HG02885 (cell line): Measurements from ENCODE around the gene OSBPL8.
A peak's percentile ranks its signal among the peaks of the same experiment; 100 is the strongest.

Experiments used
- ATAC-seq: cut with Tn5 transposase; IDR thresholded peaks from one replicate; pipeline ENCODE4 v1.9.1; 2021; ENCODE audit warnings: mild to moderate bottlenecking; ENCODE audit not compliant: unreplicated experiment, poor library complexity

Gene OSBPL8

GRCh38 chr12:76428117-76428516 lies 131.5 kb downstream of the OSBPL8 start:
- ATAC-seq = no peak

DNA sequence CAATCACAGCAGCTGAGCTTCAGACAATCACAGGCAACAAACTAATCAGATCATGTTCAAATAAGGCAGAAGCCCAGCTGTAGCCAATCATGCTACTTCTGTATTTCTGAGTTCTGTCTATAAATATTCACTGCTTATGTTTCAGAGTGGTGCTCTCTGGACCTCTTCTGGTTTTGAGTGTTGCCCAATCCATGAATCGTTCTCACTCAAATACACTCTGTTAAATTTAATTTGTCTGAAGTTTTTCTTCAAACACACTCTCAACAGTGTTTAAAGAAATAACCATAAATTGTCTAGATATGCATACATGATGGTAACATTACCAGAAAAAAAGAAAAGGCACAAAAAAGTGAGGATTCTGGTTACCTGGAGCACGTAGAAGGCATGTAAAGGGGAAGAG lies 133.4 kb downstream of the OSBPL8 start:
- ATAC-seq = no peak

DNA sequence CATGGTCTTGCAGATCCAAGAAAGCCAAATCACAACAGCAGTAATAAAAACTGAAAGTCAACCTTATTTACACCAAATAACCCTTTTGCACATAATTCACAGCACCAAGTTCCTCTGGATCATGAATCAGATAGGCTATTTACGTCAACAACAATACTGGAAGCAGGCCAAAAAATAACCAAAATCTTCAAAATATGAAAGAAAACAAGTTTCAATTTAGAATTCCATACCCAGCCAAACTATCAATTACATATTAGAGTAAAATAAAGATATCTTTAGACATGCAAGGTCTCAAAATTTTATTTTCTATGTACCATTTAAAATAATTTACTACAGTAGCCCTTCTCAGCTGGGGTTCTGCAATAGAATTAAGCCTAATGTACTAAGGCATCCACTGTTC lies 134.6 kb downstream of the OSBPL8 start:
- no peak for ATAC-seq

DNA sequence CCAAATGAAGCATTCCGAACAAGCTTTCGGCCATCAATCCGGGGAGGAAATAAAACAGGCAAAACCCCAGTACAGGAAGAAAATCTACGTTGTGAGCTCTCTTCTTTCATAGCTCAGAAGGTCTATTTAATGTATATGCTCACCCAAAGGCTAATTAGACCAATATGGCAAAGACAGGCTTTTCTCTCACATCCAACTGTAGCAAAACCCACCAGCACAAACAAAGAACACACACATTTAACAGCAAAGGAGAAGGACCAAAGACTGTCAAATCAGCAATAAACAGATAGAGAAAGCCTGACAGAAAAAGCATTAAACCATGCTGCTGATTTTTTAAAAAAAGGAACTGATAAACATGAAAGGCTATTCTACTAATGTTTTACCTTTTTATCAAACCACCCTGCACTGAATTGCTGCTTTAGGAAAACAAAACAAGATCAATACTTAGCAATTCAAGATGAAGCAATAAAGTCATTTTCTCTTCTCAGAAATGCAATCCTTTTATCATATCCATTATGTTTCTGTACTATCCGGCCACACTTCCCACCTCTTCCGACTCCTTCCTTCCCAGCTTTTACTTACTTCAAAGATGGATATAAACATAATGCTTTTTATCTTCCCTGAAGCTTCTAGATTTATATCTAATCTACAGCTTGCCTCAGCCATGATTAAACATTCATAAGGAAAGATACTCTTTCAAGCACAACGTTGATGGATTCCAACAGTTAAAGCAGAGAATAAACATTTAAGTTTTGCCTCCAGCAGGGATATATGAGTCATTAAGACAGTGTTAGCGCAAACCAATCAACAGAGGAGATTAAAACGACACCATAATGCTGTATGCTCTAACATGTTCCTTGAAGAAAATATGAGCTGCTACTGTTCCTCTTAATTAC lies 136.8 kb downstream of the OSBPL8 start:
- no peak for ATAC-seq

GRCh38 chr12:76422154-76422542 lies 137.4 kb downstream of the OSBPL8 start:
- ATAC-seq = no peak

DNA sequence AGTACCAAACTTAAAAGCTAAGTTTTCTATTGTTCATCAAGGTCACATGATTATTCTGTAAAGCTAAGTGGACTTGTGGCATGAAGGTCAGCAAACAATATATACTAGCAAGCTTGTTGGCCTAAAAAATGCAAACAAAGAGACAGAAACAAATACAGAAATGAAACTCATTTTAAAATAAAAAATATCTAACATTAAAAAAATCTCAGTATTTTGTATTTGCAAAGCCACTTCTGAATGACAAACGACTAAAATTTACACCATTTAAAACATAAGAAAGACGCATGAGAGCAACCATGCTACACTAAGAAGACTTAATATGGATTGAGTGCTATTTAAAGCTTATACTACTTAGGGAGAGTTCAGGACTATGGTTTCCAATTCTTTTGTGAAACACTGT lies 138.5 kb downstream of the OSBPL8 start:
- no peak for ATAC-seq

GRCh38 chr12:76420222-76420621 lies 139.3 kb downstream of the OSBPL8 start:
- ATAC-seq = no peak

DNA sequence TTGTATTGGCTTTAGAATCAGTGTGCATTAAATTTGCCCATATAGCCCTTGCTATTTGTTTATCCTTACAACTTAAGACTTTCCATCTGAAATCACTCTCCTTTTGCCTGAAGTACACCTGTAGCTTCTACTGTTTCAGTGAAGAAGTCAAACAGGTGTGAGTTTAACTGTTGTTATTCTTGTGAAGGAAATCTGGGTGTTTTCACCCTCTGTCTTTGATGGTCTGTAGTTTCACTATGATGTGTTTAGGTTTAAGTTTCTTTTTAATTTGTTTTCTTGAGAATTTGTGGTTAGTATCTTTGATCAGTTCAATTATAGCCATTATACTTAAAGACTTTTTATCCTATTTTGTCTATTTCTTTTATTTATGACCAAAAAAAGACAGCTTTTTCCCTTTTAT lies 142.5 kb downstream of the OSBPL8 start:
- ATAC-seq = peak; percentile 69

- no peak for ATAC-seq
Observed at GRCh38 chr12:76413121-76413520, 146.4 kb downstream of the OSBPL8 start.

GRCh38 chr12:76410781-76411180 lies 148.8 kb downstream of the OSBPL8 start:
- ATAC-seq = no peak

DNA sequence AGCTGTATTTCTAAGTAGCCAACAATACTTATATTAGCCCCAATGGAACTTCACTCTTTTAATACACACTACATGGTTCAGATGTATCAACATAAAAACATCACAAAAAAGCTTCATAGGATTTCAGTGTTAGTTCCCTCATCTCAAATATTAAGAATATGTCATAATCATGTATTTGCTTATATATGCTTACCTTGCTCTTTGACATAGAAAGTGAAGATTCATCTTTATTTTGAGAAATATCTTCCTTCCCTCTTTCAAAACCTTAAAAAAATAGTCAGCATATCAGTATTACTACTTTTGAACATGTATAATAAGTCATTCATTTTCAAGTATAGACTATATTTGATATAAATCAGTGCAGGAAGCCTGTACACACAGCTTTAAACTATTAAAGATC lies 149.2 kb downstream of the OSBPL8 start:
- no peak for ATAC-seq

- no peak for ATAC-seq
Observed at GRCh38 chr12:76409074-76409473, 150.5 kb downstream of the OSBPL8 start.

DNA sequence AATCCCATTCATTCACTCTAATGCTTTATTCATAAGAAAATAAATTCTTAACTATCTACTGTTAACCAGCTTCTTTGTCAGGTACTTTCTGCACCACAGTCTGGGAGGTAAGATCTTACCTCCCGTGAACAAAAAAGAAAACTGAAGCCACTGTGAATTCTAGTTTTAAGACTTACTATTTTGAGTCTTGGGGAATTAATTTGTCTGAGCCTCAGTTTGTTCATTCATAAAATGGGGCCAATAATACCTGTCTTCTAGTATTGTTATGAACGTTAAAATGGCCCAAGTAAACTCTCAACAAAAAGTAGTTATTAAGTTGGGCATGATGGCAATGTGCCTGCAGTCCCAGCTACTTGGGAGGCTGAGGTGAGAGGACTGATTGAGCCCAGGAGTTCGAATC lies 151.9 kb downstream of the OSBPL8 start:
- no peak for ATAC-seq

DNA sequence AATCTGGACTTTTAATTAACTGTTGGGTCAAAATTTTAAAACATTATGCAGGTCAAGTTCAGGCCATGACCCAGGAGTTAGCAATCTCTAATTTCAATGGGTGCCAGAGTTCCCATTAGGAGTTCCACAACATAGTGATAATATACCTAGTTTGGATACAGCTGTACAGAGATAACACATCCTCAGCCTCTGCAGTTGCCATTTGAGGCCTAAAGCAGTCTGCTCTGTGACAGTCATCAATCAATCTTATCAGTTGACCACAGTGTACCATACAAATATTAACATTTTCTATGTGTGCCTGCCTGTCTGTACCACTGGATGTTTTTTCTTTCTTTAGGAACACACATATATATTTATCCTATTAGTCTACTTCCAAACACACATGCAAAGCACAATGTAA lies 157.3 kb downstream of the OSBPL8 start:
- ATAC-seq = no peak

DNA sequence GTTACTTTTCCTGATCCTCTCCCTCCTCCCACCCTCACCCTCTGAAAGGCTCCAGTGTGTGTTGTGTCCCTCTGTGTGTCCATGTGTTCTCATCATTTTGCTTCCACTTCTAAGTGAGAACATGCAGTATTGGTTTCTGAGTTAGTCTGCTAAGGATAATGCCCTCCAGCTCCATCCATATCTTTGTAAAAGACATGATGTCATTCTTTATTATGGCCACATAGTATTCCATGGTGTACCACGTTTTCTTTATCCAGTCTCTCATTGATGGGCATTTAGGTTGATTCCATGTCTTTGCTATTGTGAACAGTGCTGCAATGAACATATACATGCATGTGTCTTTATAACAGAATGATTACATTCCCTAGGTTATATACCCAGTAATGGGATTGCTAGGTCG lies 159.4 kb downstream of the OSBPL8 start:
- ATAC-seq = no peak

GRCh38 chr12:76399040-76399439 lies 160.5 kb downstream of the OSBPL8 start:
- no peak for ATAC-seq

- ATAC-seq = no peak
Observed at GRCh38 chr12:76398106-76398505, 161.5 kb downstream of the OSBPL8 start.

DNA sequence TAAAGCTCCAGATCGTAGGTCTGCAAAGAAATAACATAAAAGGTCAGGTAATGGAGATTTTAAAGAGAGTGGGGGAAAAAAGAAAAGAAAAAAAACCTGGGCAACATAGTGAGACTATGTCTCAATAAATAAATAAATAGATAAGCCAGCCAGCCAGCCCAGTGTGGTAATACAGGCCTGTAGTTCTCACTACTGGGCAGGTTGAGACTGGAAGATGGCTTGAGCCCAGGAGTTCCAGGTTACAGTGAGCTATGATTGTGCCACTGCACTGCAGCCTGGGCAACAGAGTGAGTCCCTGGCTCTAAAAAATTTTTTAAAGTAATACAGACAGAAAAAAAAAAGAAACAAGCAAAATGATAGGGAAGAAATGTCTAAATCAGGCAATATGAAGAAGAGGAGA lies 168.1 kb downstream of the OSBPL8 start:
- ATAC-seq = no peak

GRCh38 chr12:76387614-76388013 lies 172.0 kb downstream of the OSBPL8 start:
- ATAC-seq = no peak

GRCh38 chr12:76384560-76384959 lies 175.0 kb downstream of the OSBPL8 start:
- no peak for ATAC-seq

GRCh38 chr12:76383988-76384387 lies 175.6 kb downstream of the OSBPL8 start:
- no peak for ATAC-seq

GRCh38 chr12:76379261-76379660 lies 180.3 kb downstream of the OSBPL8 start:
- ATAC-seq = no peak
